ENCODE data around the gene ZNF488.
A peak's percentile ranks its signal among the peaks of the same experiment; 100 is the strongest.
"Not testable (repeated sequence)": the region's sequence is repeated elsewhere in the genome, so short reads cannot be mapped to it uniquely, and the experiment has no call there.

The ZNF488 gene

GRCh38 chr10:47409171-47409865, 25.2 kb upstream of the ZNF488 start:
- DNase-seq: peak; percentile 4

- no peak for DNase-seq
Measured at GRCh38 chr10:47408606-47409005, 24.5 kb upstream of the ZNF488 start.

- no peak for DNase-seq
Measured at GRCh38 chr10:47406870-47407691, 23.0 kb upstream of the ZNF488 start.

DNA sequence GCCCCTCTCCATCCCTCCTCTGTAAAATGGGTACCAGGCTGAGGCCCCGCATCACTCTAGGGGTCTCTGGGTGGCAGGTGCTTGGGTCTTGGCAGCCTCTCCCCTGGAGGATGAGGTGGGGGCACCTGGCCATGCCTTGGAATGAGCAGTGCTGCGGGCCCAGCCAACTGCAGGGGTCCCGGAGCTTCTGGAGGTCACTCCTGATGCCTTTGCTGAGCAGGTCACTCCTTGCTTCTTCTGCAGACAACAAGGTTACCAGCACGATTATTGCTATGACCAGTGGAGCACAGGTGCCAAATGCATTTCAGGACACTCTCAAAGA, 22.4 kb upstream of the ZNF488 start:
- no peak for DNase-seq

- no peak for DNase-seq
Measured at GRCh38 chr10:47405857-47406547, 21.9 kb upstream of the ZNF488 start.

GRCh38 chr10:47404937-47405336, 20.8 kb upstream of the ZNF488 start:
- no peak for DNase-seq

- DNase-seq: no peak
Measured at GRCh38 chr10:47404446-47404845, 20.4 kb upstream of the ZNF488 start.

GRCh38 chr10:47403446-47404318, 19.6 kb upstream of the ZNF488 start:
- DNase-seq: no peak

DNA sequence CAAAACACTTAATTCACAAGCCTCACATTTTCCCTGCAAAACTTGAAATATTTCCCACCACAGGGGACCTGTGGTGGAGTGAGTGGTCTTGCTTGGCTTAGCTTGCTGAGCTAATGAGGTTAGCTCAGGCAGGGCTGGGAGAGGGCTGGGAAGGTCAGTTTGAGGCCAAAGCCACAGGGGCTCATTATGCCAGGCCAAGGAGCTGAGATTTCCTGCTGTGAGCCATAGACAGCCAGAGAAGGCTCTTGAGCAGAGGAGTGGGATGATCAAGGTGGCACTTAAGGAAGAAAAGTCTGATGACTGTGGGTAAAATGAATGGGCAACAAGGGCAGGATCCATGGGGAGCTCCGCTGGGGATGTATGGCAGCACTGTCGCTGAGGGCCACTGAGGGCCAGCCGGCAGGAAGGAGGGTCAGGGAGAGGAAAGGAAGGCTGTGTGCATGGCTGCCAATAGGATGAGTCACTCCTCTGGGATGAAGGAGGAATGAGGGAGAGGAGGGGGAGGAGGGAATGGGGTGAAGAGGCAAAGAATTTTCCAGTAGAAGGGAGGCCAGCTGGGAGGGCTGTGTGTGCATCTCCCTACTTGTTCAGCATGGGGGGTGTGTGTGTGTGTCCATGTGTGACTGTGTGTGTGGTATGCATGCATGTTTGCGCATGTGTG, 18.7 kb upstream of the ZNF488 start:
- no peak for DNase-seq

- no peak for DNase-seq
Measured at GRCh38 chr10:47401874-47402640, 18.0 kb upstream of the ZNF488 start.

DNA sequence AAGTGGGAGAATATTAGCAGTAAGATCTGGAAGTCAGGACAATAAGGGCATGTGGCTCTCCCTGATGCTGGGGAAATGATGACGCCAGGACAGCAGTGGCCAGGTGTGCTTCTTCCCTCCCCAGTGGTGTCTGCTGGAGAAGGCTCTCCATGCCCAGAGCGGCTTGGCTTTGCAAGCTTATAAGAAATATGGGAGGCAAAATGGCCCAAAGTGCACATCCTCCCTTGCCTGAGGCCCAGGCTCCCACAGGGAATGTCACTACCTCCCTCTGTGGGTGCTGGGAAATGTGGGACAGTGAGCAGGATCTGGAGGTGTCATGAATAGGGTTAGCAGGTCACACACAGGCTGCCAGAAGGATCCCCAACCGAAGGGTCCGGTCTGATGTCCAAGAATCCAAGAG, 17.1 kb upstream of the ZNF488 start:
- DNase-seq: no peak

GRCh38 chr10:47400786-47401185, 16.7 kb upstream of the ZNF488 start:
- DNase-seq: no peak

- DNase-seq: no peak
Measured at GRCh38 chr10:47400251-47400650, 16.2 kb upstream of the ZNF488 start.

DNA sequence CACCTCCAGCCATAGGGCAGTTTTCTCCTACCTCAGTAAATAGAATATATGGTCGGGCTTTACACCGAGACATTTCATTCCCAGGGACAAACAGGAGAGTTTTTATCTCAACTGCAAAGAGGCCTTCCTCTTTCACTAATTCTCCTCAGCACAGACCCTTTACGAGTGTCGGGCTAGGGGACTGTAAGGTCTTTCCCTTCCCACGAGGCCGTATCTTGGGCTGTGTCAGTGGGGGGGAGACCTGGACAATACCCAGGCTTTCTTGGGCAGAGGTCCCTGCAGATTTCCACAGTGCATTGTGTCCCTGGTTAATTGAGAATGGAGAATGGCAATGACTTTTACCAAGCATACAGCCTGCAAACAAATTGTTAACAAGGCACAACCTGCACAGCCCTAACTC, 13.2 kb upstream of the ZNF488 start:
- no peak for DNase-seq

DNA sequence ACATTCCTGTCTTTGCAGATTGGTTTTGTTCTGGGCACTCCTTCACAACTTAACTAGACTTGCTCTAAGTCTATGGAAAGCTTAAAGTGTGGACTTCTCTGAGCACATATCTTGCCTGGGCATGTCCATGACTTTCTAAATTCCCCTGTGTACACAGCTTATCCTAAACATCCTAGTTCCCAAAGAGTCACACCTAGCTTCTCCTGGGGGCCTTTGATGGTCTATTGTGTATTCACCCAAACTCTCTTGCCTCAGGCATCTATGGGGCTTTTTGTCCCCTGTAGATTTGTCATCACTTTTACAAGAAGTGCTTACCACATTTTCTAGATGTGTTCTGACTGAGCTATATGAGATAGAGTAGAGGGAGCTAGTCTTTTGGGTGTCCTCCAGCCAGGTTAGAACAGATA, 12.2 kb upstream of the ZNF488 start:
- no peak for DNase-seq

DNA sequence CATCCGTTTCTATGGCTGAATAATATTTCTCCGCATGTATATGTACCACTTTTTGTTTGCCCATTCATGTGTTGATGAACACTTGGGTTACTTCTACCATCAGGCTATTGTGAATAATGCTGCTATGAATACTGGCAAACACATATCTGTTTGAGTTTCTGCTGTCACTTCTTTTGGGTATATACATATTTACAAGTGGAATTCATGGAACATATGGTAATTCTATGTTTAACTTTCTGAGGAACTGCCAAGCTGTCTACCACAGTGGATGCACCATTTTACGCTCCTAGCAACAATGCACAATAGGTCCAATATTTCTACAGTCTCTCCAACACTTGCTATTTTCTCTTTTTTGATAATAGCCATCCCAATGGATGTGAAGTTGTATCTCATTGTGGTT, 5.5 kb upstream of the ZNF488 start:
- peak; percentile 19 for DNase-seq

- DNase-seq: no peak
Measured at GRCh38 chr10:47388879-47389278, 4.8 kb upstream of the ZNF488 start.

DNA sequence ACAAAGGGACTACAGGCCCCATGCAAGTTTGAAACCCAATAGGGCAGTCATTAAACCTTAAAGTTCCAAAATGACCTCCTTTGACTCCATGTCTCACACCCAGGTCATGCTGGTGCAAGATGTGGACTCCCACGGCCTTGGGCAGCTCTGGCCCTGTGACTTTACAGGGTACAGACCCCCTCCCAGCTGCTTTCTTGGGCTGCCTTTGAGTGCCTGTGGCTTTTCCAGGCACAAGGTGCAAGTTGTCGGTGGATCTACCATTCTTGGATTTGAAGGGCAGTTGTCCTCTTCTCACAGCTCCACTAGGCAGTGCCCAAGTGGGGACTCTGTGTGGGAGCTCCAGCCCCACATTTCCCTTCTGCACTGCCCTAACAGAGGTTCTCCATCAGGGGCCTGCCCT, 2.0 kb upstream of the ZNF488 start:
- not testable (repeated sequence) for DNase-seq

DNA sequence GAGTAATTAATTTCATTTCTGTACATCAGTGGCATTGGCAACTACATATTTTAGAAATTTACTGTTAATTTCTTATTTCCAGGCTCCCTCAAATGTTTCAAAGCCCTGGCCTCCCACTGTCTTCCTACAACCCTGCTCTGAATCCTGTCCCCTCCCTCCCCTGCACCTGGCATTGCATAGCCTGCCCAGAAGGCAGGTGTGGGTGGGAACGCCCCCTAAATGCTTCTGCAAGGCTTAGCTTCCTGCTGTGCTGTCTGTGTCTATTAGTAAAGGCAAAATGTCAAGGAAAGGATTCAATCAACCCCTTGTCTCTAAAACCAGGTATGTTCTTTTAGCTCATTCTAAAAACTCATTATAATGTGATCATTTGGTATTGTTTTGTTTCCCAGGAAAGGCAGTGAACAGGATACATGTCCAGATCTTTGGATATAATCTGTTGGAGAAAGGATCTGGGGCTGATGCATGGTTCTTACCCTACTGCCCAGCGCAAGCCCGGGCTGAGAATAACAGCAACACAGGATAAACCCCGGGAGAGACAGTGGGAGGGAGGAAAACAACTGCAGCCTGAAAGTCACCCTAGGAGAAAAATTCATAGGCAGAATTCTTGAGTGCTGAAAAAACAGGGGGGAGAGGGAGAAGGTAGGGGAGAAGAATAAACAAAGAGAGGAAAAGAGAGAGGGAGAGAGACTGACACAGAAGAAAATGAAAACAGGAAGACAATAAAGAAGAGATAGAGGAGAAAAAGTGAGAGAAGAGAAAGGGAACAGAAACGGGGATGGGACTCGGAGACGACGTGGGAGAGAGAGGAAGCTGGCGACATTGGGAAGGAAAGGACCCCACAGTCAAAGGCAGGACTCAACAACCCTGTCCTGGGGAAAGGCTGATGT, 589 bp downstream of the ZNF488 start:
- DNase-seq: no peak
